ENCODE results near the gene PTCD3.
A peak's percentile ranks its signal among the peaks of the same experiment; 100 is the strongest.

PTCD3 gene

GRCh38 chr2:86185517-86186212 lies 79.6 kb downstream of the PTCD3 start:
- Histone ChIP-seq H3K27ac (replicated peaks) (no peak overlapping the region), H3K4me3 (replicated peaks; ENCODE audit: insufficient read depth, low read length) (no peak overlapping the region), H3K27me3 (ENCODE audit: insufficient read depth, poor library complexity, severe bottlenecking) (no peaks in the 10 kb centered on the region)
- DNase-seq (ENCODE audit: low read depth in 1 of 2, low spot score in 1 of 2), result no peak
- TF ChIP-seq, protein P1, sequence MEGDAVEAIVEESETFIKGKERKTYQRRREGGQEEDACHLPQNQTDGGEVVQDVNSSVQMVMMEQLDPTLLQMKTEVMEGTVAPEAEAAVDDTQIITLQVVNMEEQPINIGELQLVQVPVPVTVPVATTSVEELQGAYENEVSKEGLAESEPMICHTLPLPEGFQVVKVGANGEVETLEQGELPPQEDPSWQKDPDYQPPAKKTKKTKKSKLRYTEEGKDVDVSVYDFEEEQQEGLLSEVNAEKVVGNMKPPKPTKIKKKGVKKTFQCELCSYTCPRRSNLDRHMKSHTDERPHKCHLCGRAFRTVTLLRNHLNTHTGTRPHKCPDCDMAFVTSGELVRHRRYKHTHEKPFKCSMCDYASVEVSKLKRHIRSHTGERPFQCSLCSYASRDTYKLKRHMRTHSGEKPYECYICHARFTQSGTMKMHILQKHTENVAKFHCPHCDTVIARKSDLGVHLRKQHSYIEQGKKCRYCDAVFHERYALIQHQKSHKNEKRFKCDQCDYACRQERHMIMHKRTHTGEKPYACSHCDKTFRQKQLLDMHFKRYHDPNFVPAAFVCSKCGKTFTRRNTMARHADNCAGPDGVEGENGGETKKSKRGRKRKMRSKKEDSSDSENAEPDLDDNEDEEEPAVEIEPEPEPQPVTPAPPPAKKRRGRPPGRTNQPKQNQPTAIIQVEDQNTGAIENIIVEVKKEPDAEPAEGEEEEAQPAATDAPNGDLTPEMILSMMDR (IDR thresholded peaks at IDR 0.05; ENCODE audit: insufficient read depth, low read length), result no peak
- TF ChIP-seq POLR2AphosphoS5 (IDR thresholded peaks at IDR 0.05; ENCODE audit: low read depth) (no peak), REST (IDR thresholded peaks at IDR 0.05; ENCODE audit: insufficient replicate concordance, low read depth) (no peak), SPI1 (IDR thresholded peaks at IDR 0.05; ENCODE audit: borderline replicate concordance, low read depth) (no peak), GABPA (IDR thresholded peaks at IDR 0.05; ENCODE audit: low read depth) (no peak)

DNA sequence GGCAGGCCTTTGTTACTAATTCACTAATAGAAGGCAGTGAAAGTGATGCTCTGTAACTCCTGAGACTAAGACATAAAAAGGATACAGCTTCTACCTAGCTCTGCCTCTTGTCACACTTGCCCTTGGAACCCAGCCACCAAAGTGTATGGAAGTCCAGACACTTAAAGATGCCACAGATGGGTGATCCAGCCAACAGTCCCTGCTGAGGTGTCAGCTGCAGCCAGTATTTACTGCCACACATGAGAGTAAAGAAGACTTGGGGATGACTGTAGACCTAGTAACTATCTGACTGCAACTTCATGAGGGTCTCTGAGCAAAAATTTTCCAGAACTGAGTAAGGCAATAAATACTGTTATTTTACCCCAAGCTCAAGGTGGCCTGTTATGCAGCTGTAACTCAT lies 80.4 kb downstream of the PTCD3 start:
- Histone ChIP-seq H3K27ac (replicated peaks) (no peak overlapping the region), H3K27me3 (ENCODE audit: insufficient read depth, poor library complexity, severe bottlenecking) (no peaks in the 10 kb centered on the region), H3K4me3 (replicated peaks; ENCODE audit: insufficient read depth, low read length) (no peak overlapping the region)
- TF ChIP-seq POLR2AphosphoS5 (IDR thresholded peaks at IDR 0.05; ENCODE audit: low read depth) (no peak), GABPA (IDR thresholded peaks at IDR 0.05; ENCODE audit: low read depth) (no peak)
- TF ChIP-seq, protein P1 (IDR thresholded peaks at IDR 0.05; ENCODE audit: insufficient read depth, low read length), result no peak
- DNase-seq (ENCODE audit: low read depth in 1 of 2, low spot score in 1 of 2), result no peak

DNA sequence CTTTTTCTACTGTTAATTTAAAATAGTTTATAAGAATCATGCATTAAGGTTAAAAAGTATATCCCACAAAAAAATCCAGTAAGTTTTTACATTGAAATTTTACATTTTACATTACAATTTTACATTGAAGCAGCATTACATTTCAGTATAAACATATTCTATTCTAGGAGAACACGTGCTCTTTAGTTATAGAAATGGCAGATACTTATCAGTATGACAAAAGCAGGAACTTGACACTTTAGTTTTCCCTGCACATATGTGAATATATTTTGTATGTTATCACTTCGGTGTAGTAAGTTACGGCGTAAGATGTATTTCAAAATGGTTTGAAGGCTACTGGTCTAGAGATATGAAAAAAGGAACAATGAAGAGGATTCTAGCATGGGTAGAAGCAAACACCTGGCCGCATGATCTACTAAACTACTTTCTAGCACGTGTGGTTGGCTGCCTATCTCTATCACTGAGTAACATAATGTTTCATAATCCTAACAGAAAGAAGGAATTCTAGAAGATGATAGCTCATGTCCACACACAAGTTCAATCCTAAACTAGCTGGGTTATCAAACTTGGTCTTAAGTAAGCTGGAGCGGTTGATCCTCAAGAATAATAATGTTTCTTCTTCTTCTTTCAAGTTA lies 83.9 kb downstream of the PTCD3 start:
- H3K4me3 ChIP-seq (replicated peaks; ENCODE audit: insufficient read depth, low read length), result no peak overlapping the region
- no peaks in the 10 kb centered on the region for H3K27me3 ChIP-seq (ENCODE audit: insufficient read depth, poor library complexity, severe bottlenecking)
- H3K27ac ChIP-seq (replicated peaks), result peak overlapping the region; percentile 65
- TF ChIP-seq POLR2AphosphoS5 (IDR thresholded peaks at IDR 0.05; ENCODE audit: low read depth), result no peak
- no peak for TF ChIP-seq SPI1 (IDR thresholded peaks at IDR 0.05; ENCODE audit: borderline replicate concordance, low read depth)
- TF ChIP-seq GABPA (IDR thresholded peaks at IDR 0.05; ENCODE audit: low read depth), result no peak
- TF ChIP-seq, protein P1 (IDR thresholded peaks at IDR 0.05; ENCODE audit: insufficient read depth, low read length), result no peak
- TF ChIP-seq REST (IDR thresholded peaks at IDR 0.05; ENCODE audit: insufficient replicate concordance, low read depth), result no peak
- DNase-seq (ENCODE audit: low read depth in 1 of 2, low spot score in 1 of 2), result peak; percentile 56

Measured in HL-60 (cell line).